NCI-H1092 treated with DMSO at 0.1 percent for 48 hours (cell line): ENCODE data around the gene STK16.
"Not testable (repeated sequence)": the region's sequence is repeated elsewhere in the genome, so short reads cannot be mapped to it uniquely, and the experiment has no call there.

ENCODE experiments used
- DNase-seq: peaks from one replicate; lab custom pipeline; 2025; lab: John Stamatoyannopoulos, UW

Gene STK16, protein sequence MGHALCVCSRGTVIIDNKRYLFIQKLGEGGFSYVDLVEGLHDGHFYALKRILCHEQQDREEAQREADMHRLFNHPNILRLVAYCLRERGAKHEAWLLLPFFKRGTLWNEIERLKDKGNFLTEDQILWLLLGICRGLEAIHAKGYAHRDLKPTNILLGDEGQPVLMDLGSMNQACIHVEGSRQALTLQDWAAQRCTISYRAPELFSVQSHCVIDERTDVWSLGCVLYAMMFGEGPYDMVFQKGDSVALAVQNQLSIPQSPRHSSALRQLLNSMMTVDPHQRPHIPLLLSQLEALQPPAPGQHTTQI

DNA sequence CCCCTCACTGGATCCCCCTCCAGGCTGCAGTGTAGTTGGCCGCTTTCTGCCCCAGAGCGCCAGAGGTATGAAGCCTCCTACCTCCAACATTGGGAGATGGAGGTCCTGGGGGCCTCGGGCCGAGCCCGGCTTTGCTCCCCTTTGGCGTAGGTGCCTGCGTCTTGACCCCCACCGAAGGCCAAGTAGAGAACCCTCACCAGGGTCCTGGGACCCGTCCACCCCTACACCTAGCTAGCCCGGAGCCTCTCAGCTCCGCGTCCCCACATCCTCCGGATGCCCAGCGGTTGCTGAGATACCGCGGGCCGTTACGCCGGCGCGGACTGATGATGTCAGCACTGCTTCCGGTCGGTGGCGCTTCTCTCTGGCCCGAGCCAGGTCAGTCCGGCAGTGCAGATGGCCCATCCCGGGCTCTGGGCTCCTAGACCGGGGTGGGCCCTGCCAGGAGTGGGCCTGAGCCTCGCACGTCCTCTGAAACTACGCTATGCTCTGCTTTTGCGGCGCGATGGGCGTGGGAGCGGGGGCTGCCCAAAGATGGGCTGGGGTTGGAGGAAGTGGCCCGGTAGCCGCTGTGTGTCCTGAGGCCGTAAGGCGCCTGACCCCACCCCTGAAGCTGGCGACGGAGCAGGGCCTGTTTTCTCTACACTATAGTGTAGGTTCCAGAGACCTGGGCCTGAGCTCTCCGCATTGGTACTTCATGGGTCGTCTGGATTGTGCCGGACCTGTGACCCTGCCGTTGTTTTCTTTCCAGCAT is at the start of gene STK16, which contains the start of gene GLB1L:
Gene STK16 (plus strand): TSS at position 332 of the 751 bp plus-strand sequence. CDS start 521 bp downstream, outside the sequence.
Gene GLB1L (minus strand): TSS at position 297 of the 751 bp plus-strand sequence. CDS start 1,871 bp downstream, outside the sequence.
- DNase-seq: peak; percentile 54

DNA sequence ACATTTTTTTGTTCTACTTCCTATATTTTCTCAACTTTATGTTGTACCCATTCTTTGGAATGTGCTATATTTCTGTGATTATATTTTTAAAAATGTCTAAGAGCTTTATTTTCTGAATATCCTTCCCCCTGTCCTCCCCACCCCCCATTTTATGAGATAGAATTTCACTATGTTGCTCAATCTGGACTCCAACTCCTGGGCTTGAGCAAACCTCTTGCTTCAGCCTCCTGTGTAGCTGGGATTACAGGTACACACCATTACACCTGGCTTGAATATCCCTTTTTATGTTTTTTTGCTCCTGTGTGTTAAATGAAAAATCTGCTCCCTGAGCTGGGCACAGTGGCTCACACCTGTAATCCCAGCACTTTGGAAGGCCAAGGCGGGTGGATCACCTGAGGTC is 47.9 kb upstream of the STK16 start:
- no peak for DNase-seq

DNA sequence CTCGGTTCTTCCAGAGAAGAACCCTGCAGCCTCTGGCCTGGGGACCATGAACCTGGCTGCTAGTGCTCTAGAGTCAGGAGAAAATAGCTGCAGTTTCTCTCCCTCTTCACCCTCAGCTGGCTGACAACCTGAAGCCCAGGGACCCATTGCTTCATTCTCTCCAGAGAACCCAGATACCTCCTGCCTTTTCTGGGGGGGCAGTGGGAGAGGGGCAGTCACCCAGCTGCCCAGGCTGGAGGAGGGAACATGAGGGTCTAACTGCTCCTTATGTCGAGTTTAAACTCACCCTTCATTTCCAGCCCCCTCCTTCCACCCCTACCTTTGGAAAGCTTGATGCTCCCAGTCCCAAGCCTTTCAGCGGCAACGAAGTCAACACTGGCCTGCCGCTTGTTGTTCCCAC is 46.3 kb upstream of the STK16 start:
- no peak for DNase-seq

DNA sequence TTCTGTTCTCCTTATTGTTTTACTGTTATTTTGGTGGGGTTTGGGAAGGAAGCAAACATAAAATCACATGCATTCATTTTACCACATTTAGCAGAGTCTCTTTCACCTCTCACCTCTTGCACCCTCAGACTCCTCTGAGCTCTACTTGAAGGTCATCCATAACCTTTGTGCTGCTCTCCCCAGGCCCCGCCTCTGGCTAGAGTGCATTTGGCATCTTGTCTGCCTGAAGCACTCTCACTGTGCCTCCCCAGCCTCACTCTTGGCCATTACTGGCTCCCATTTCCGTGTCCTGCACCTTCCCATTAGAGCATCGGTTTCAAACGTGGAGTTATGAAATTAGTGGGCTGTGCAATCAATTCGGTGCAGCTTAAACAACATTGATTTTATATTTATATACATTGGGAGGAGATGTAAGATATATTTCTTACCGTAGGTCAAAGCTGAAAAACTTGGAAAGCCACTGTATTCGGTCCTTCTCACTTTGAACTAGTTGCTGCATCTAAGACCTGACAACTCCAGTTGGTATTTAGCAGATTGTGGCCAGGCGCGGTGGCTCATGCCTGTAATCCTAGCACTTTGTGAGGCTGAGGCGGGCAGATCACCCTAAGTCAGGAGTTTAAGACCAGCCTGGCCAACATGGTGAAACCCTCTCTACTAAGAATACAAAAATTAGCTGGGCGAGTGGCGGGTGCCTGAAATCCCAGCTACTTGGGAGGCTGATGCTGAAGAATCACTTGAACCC is 45.6 kb upstream of the STK16 start:
- no peak for DNase-seq

DNA sequence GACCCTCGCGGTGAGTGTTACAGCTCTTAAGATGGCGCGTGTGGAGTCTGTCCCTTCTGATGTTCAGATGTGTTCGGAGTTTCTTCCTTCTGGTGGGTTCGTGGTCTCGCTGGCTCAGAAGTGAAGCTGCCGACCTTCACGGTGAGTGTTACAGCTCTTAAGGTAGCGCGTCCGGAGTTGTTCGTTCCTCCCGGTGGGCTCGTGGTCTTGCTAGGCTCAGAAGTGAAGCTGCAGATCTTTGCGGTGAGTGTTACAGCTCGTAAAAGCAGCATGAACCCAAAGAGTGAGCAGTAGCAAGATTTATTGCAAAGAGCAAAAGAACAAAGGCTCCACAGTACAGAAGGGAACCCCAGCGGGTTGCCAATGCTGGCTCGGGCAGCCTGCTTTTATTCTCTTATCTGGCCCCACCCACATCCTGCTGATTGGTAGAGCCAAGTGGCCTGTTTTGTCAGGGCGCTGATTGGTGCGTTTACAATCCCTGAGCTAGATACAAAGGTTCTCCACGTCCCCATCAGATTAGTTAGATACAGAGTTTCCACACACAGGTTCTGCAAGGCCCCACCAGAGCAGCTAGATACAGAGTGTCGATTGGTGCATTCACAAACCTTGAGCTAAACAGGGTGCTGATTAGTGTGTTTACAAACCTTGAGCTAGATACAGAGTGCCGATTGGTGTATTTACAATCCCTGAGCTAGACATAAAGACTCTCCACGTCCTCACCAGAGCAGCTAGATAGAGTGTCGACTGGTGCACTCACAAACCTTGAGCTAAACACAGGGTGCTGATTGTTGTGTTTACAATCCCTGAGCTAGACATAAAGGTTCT is 44.6 kb upstream of the STK16 start:
- DNase-seq: not testable (repeated sequence)

DNA sequence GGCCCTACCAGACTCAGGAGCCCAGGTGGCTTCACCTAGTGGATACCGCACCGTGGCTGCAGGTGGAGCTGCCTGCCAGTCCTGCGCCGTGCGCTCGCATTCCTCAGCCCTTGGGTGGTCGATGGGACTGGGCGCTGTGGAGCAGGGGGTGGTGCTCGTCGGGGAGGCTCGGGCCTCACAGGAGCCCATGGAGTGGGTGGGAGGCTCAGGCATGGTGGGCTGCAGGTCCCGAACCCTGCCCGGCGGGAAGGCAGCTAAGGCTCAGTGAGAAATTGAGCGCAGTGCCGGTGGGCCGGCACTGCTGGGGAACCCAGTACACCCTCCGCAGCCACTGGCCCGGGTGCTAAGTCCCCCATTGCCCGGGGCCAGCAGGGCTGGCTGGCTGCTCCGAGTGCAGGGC is 43.9 kb upstream of the STK16 start:
- DNase-seq: not testable (repeated sequence)

DNA sequence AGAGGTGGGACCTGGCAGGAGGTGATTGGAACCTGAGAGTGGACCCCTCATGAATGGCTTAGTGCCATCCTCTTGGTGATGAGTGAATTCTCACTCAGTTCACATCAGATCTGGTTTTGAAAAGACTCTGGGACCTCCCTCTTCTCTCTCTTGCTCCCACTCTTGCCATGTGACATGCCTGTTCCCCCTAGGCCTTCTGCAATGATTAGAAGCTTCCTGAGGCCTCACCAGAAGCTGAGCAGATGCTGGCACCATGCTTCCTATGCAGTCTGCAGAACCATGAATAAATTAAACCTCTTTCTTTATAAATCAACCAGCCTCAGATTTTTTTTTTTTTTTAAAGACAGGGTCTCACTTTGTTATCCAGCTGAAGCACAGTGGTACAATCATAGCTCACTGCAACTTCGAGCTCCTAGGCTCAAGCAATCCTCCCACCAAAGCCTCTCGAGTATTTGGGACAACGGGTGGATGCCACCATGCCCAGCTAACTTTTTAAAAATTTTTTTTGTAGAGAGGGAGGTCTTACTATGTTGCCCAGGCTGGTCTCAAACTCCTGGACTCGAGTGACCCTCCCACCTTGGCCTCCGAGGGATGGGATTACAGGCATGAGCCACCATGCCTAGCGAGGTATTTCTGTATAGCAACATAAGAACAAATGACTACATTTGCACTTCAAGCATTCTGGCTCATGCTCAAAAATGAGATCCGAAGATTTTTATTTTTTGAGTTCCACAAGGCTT is 40.7 kb upstream of the STK16 start:
- no peak for DNase-seq

DNA sequence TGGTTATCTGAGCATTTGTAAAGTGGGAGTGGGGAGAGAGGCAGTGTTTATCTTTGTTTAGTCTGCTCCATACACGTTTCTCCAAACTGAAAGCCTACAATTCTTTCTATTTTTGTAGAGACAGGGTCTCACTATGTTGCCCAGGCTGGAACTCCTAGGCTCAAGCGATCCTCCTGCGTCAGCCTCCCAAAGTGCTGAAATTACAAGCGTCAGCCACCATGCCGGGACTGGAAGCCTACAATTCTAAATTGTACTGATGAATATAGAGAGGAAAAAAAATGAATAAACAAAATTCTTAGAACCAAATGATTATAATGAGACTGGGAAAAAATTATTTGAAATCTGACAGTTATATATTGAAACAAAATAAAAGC is 40.1 kb upstream of the STK16 start:
- DNase-seq: no peak

DNA sequence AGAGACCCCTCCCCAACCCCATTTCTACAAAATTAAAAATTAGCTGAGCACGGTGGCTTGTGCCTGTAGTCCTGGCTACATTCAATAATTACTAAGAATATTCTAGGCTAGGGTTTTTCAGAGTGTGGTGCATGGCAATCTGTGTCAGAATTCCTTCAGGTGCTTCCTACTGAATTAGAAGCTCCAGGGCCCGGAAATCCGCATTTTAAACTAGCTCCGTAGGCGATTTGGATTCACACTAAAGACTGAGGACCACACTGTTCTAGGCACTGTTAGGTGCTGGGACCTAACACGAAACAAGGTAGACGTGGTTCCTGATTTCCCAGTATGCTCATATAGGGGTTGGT is 39.3 kb upstream of the STK16 start:
- DNase-seq: no peak

DNA sequence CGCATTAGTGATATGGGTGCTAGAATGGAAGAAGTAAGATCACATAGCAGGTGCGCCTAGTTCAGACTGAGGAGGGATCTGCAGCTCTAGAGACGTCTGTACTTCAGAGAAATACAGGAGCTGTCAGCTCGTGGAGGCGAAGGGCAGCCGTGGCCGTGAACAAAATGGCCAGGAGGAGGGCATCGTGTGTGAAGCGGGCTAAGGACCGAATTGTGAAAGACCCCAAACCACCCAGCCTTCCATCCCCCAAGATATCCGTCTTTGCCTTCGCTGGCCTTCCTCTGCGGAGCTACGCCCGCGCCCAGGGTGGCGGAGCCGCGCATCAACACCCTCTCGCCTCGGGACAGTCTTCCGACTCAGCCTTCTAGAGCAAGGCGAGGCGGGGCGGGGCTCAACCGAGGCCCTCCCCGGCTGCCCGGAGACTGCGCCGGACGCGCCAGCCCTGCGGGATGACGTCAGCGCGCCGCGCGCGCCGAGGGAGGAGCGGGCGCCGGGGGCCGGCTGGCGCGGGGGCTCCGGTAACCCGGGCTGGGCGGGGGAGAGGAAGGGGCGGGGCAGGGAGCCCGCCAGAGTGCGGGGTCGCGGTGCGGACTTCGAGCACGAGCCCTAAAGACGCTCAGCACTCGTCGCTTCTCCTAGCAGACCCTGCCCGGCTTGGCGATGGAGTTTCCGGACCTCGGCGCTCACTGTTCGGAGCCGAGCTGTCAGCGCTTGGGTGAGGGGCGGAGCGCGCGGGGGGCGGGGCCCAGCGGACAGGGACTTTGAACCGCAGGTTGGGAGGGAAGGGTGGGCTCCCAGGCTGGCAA is 38.7 kb upstream of the STK16 start, which contains the start of gene ZFAND2B:
Gene ZFAND2B (plus strand): TSS at position 455 of the 806 bp plus-strand sequence. CDS start 206 bp downstream, at position 661.
- peak; percentile 80 for DNase-seq

DNA sequence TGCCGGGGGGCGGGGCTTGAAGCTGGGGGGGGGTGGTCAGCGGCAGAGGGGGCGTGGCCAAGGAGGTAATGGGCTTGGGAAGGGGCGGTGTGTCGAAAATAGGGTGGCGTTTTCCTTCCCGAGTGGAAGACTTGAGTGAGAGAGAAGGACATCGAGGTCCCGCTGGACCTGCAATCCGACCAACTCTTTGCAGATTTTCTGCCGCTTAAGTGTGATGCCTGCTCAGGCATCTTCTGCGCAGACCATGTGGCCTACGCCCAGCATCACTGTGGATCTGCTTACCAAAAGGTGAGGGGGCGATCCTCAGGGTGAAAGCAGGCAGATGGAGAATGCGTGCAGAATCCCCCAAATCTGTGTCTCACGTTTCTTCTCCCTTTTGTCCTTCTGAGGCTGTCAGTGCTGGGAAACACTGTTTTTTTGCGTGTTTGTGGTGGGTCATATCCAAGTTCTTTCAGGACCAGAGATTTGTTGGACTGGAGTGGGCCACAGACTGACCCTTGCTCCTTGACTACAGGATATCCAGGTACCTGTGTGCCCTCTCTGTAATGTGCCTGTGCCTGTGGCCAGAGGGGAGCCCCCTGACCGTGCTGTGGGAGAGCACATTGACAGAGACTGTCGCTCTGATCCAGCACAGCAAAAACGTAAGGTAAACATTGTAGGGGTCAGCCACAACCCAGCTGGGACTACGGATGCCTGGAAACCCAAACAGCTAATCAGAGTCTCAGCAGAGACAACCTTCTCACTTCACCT is 38.0 kb upstream of the STK16 start:
- no peak for DNase-seq

DNA sequence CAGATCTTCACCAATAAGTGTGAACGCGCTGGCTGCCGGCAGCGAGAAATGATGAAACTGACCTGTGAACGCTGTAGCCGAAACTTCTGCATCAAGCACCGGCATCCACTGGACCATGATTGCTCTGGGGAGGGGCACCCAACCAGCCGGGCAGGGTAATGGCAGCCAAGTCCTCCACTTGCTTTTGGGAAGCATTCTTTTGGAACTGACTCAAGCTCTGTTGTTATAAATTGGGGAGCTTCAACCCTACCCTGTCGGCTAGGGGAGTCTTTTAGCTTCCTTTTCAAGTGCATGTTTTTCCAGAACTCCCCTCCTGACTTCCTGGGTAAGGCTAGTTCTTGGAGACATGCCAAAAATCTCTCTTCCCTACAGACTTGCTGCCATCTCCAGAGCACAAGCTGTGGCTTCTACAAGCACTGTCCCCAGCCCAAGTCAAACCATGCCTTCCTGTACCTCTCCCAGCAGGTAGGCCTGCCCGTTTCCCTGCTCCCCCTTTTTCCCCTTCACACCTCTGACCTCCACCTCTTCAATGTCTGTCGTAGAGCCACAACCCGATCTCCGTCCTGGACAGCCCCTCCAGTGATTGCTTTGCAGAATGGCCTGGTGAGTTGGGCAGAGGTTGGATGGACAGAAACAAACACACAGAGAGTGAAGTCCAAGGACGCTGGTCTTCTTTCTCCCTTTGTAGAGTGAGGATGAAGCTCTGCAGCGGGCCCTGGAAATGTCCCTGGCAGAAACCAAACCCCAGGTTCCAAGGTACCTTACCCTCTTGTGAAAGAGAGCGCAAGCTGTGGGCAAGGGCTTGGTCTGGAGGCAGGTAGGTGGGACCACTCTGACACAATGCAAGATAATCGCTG is 37.2 kb upstream of the STK16 start:
- no peak for DNase-seq

DNA sequence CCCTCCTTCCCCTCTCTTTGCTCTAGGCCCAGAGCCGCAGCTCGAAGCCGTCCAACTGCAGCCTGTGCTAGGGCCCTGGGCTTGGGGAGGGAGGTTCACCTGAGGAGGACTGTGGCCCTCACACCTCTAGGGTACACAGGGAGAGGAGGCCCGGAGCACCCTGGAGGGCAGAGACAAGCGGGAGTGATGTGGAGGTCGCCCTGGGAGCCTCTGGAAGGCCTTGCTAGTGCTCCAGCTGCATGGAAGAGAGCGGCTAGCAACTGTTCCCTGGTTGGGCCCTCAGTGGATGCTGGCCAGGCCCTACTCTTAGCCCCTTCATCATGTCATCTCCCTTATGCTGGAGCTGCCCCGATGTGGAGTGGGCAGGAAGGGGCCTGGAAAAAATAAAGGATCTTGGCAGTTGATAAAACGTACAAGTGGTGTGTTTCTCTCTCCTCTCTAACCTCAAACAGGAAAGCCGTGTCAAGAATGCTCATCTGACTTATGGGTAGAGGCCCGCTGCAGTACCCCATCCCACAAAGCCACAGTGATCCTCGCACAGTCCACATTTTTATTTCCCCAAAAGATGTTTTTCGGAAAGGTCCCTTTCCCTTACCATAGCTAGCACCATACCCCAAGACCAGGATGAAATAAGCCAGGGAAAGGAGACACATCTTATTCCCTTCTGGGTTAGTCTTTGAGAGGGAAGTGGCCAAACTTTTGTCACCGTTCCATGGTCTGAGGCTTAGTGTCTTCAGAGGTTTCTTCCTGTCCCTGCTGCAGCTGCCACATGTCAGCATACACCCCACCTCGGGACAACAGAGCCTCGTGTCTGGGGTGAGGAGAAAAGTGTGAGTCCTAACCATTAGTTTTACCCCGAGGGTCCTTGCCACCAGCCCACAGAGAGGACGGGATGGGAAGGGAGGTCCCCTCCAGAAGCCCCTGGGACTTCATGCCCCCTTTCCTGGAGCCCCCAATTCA is 35.8 kb upstream of the STK16 start:
- no peak for DNase-seq

DNA sequence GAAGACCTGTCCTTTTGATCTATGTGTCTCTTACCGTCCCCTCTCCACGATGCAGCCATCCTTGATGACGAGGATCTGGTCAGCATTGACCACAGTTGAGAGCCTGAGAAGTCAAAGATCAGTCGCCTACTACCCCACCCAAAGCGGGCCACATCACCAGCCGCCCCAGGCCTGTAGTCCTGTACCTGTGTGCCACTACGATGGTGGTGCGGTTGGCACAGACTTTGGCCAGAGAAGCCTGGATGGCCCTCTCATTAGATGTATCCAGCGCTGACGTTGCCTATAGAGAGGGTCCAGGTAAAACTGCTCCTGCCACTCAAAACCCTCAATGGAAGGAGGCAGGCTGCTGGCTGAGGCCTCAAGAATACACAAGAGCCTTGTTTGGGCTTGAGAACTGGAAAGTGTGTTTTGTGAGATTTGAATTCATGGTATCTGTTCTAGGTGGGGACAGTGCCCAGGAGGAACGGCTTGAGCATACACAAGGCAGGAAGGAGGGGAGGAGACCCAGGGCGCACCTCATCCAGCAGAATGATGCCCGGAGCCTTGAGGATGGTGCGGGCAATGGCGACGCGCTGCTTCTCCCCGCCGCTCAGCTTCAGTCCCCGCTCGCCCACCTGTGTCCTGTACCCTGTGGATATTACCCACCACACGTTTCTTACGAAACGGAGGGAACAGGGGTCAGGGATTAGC is 34.9 kb upstream of the STK16 start:
- no peak for DNase-seq

DNA sequence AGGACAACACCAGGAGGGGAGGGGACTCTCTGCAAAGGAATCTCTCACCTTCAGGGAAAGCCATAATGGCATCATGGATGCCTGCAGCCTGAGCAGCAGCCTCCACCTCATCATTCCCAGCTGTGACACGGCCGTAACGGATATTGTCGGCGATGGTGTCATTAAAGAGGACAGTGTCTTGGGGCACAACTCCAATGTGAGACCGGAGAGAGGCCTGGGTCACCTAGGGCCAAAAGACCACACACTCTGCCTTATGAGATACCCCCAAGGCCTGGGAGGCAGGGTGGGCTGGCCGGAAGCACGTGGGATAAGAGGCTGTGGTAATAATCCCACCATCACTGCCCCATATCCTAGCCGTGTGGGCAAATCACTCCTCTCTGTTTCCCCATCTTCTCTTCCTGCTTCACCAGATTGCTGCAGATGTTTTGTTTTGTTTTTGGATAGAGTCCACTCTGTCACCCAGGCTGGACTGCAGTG is 34.4 kb upstream of the STK16 start:
- no peak for DNase-seq

DNA sequence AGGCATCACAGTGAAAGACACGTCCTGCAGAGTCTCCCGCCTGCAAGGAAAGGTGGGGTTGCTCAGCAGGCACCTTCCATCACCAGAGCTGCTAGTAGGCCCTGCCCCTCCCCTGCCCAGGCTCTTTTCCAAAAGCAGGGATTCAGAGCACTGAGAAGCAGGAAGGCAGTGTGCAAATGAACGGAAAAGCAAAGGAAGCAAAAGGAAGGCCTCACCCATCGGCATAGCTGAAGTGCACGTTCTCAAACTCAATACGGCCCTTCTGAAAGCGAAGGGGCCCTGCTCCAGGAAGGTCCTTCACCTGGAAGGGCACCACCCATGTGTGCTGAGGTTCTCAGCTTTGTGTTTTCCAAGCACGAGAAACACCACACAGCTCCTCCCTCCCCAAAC is 32.3 kb upstream of the STK16 start:
- DNase-seq: no peak
